Small intestine (tissue), 7 donors: ENCODE measurements around the gene TAS2R13. TPM values are rescaled to one million over a fixed set of nuclear protein-coding genes. Genes with fewer than 3 reads are reported as not detected.

ENCODE experiments used
- DNase-seq, 2 donors: peaks; one replicate each; pipeline versions ENCODE4 v3.0.0 to v3.0.0-alpha.2; 2013
- FAIRE-seq: peaks from 2 replicates; lab custom pipeline; 2012; peaks lifted over from hg19 to GRCh38; lab: Jason Lieb, UNC
- H3K27ac ChIP-seq, 3 donors: one replicate each; pipeline ENCODE4 v1.5.1; 2013; ENCODE audit warnings: low read length in 2 of 3, mild to moderate bottlenecking in 2 of 3, control low read depth in 1 of 3, inconsistent platforms in 1 of 3, low read depth in 1 of 3, moderate library complexity in 1 of 3
- H3K27me3 ChIP-seq, 3 donors: one replicate each; pipeline ENCODE4 v1.6.1; 2013; ENCODE audit warnings: low read length in 3 of 3, inconsistent platforms in 1 of 3; ENCODE audit not compliant: control insufficient read depth in 3 of 3, insufficient read depth in 3 of 3
- H3K36me3 ChIP-seq, 3 donors: one replicate each; pipeline ENCODE4 v1.6.1; 2013; ENCODE audit warnings: low read length in 3 of 3, inconsistent platforms in 1 of 3, low read depth in 1 of 3, mild to moderate bottlenecking in 1 of 3, moderate library complexity in 1 of 3; ENCODE audit not compliant: control insufficient read depth in 3 of 3, insufficient read depth in 2 of 3
- H3K4me1 ChIP-seq, 3 donors: one replicate each; pipeline ENCODE4 v1.6.1; 2013; ENCODE audit warnings: low read length in 2 of 3, inconsistent platforms in 1 of 3, low read depth in 1 of 3, mild to moderate bottlenecking in 1 of 3, moderate library complexity in 1 of 3; ENCODE audit not compliant: control insufficient read depth in 3 of 3, insufficient read depth in 2 of 3
- H3K4me3 ChIP-seq, 3 donors: one replicate each; pipeline ENCODE4 v1.5.1; 2013; ENCODE audit warnings: low read length in 3 of 3, control low read depth in 1 of 3, inconsistent platforms in 1 of 3, low read depth in 1 of 3, mild to moderate bottlenecking in 1 of 3, moderate library complexity in 1 of 3
- H3K9me3 ChIP-seq, 2 donors: one replicate each; pipeline ENCODE4 v1.6.1; 2013; ENCODE audit warnings: low read depth in 1 of 2, low read length in 1 of 2; ENCODE audit not compliant: control insufficient read depth in 2 of 2, insufficient read depth in 1 of 2
- WGBS, 3 donors: extraction: QIAGEN DNeasy Blood & Tissue Kit; methylation state at CpG; one replicate each; pipeline ENCODE4 v1.1.7; 2013; 5-methylcytosine and 5-hydroxymethylcytosine counted together
- polyA plus RNA-seq, 4 donors: library from polyadenylated mRNA; stranded (reverse) in 3 of 4; unstranded in 1 of 4; fragments of 200-250 nt in 3 of 4; fragments of 120-200 nt in 1 of 4; gene quantifications; one replicate each; pipeline versions ENCODE4 v1.2.1 to v1.2.3, GENCODE V29; 2013
- donor health status: healthy with polysubstance abuse.
- donor health status: control.
- donor health status: control.
- donor health status: Bipolar disorder and iron deficiency.
- donor health status: healthy.

TAS2R13 gene
- polyA plus RNA-seq, 4 donors = 0.03 to 0.06 TPM; not detected in 2

DNA sequence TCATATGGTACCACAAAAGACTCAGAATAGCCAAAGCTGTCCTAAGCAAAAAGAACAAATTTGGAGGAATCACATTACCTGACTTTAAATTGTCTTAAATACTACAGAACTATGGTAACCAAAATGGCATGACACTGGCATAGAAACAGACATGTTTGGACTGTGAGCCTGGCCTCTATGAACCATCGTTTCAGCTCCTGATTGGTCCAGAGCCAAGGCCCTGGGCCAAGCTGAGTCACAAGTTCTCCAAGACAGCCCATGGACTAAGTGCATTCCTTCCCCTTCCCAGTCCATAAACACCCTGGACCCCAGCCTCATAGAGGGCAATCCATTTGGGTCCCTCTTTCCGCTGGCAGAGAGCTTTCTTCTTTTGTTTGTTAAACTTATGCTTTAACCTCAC is 48.0 kb downstream of the TAS2R13 start:
- Histone ChIP-seq H3K36me3 (peaks cover 0 to 6% (median 0%) of the 10 kb centered on the region in 3 donors), H3K4me3 (no peak overlapping the region), H3K27ac (no peak overlapping the region), H3K27me3 (no peaks in the 10 kb centered on the region), H3K4me1 (no peaks in the 10 kb centered on the region), H3K9me3 (peaks cover 0 to 27% of the 10 kb centered on the region in 2 donors)
- DNase-seq (no peak), FAIRE-seq (no peak)
- 86 to 92% (median 91%) methylated on average over 2 of the region's 2 CpGs for WGBS, 3 donors

Other genes with a start within 250 kb of the TAS2R13 start
- gene STYK1, start 235.5 kb downstream of the TAS2R13 start, polyA plus RNA-seq = 1 to 10 TPM; 1.9 to 8.1 (median 4.8) TPM
- 100 to 1,000 TPM in 2 of 4 donors, 10 to 100 TPM in 2; 61.3 to 183 (median 98.4) TPM for gene YBX3, start 186.2 kb downstream of the TAS2R13 start, polyA plus RNA-seq
- gene TAS2R7, start 106.9 kb downstream of the TAS2R13 start, polyA plus RNA-seq = not detected
- under 1 TPM in 1 of 4 donors, not detected in 3; 0.03 TPM for gene TAS2R8, start 102.3 kb downstream of the TAS2R13 start, polyA plus RNA-seq
- gene TAS2R9, start 99.4 kb downstream of the TAS2R13 start, polyA plus RNA-seq = not detected
- under 1 TPM in 1 of 4 donors, not detected in 3; 0.58 TPM for gene TAS2R10, start 83.2 kb downstream of the TAS2R13 start, polyA plus RNA-seq
- 1 to 10 TPM in 3 of 4 donors, not detected in 1; 1.3 to 4.5 (median 1.5) TPM for gene PRR4, start 60.1 kb downstream of the TAS2R13 start, polyA plus RNA-seq
- 1 to 10 TPM in 2 of 4 donors, not detected in 2; 2.6 to 7.4 TPM for gene PRH1, start 25.3 kb downstream of the TAS2R13 start, polyA plus RNA-seq
- under 1 TPM in 1 of 4 donors, not detected in 3; 0.09 TPM for gene PRH2, start 19.7 kb upstream of the TAS2R13 start, polyA plus RNA-seq
- gene TAS2R14, start 29.7 kb upstream of the TAS2R13 start, polyA plus RNA-seq = 1 to 10 TPM in 2 of 4 donors, under 1 TPM in 2; 0.67 to 2.8 (median 0.97) TPM
- gene TAS2R50, start 77.3 kb upstream of the TAS2R13 start, polyA plus RNA-seq = under 1 TPM in 1 of 4 donors, not detected in 3; 0.07 TPM
- 1 to 10 TPM in 1 of 4 donors, under 1 TPM in 1, not detected in 2; 0.15 to 1.8 TPM for gene TAS2R20, start 88.7 kb upstream of the TAS2R13 start, polyA plus RNA-seq
- gene TAS2R19, start 113.1 kb upstream of the TAS2R13 start, polyA plus RNA-seq = under 1 TPM in 2 of 4 donors, not detected in 2; 0.09 to 0.49 TPM
- gene TAS2R31, start 121.8 kb upstream of the TAS2R13 start, polyA plus RNA-seq = under 1 TPM in 2 of 4 donors, not detected in 2; 0.16 to 0.53 TPM
- under 1 TPM in 1 of 4 donors, not detected in 3; 0.24 TPM for gene TAS2R46, start 152.7 kb upstream of the TAS2R13 start, polyA plus RNA-seq
- under 1 TPM in 2 of 4 donors, not detected in 2; 0.07 to 0.35 TPM for gene TAS2R43, start 182.8 kb upstream of the TAS2R13 start, polyA plus RNA-seq
- under 1 TPM in 2 of 4 donors, not detected in 2; 0.03 to 0.12 TPM for gene TAS2R30, start 225.1 kb upstream of the TAS2R13 start, polyA plus RNA-seq